ENCODE results near the gene TPCN2.

TPCN2 gene

DNA sequence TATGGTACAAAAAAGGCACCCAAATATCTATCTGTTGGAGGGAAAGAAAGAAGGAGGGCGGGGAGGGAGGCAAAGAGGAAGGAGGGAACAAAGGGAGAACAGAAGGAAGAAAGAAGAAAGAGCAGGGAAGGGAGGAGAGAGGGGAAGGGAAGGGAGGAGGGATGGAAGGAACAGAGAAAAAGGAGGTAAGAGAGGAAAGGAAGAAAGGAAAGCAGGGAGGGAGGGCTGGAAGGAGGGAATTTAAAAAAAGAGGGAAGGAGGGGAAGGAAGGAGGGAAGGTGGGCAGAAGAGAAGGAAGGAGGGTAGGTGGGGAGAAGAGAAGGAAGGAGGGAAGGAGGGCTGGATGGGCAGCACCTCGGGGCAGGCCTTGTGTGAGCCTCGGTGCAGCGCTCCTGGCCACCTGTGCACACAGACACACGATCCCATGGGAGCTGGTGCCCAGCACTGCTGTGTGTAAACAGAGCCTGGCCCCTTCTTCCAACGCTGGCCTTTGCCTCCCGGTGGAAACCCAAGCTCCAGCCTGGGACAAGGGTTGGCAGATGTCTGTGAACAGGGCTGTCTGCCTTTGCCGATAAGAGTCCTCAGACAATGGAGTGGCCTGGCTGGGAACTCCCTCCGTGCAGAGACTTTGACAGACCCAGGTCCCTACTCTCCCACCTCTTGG is 130.2 kb downstream of the TPCN2 start:
- Histone ChIP-seq H3K4me1 (ENCODE audit: insufficient read depth, low read length) (no peaks in the 10 kb centered on the region), H3K4me3 (ENCODE audit: low read length) (no peak overlapping the region), H3K9me3 (ENCODE audit: low read length) (no peaks in the 10 kb centered on the region), H2AFZ (ENCODE audit: low read depth, low read length) (no peak overlapping the region), H3K36me3 (ENCODE audit: insufficient read depth, low read length) (no peaks in the 10 kb centered on the region), H3K27me3 (ENCODE audit: insufficient read depth, low read length) (no peaks in the 10 kb centered on the region)

DNA sequence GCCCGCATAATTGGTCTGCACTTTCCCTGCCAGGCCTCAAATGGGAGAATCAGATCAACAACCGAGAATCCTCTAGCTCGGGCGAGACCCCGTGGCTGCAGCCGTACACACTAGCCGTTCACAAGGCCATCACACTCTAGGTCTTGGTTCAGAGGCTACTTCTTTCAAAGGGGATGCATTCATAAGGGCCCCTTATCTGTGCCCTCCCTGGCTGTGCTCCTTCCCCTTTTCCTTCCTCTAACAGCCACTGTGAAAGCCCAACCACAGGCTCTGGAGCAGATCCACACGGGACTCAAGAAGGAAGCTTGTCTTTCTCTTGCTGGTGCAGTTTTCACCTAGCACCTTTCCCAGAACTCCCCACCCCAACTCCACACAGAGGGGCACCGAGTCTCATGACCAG is 131.5 kb downstream of the TPCN2 start:
- no peaks in the 10 kb centered on the region for H3K27me3 ChIP-seq (ENCODE audit: insufficient read depth, low read length)
- H3K4me1 ChIP-seq (ENCODE audit: insufficient read depth, low read length): no peaks in the 10 kb centered on the region
- H3K36me3 ChIP-seq (ENCODE audit: insufficient read depth, low read length): no peaks in the 10 kb centered on the region
- no peak overlapping the region for H3K4me3 ChIP-seq (ENCODE audit: low read length)
- no peak overlapping the region for H2AFZ ChIP-seq (ENCODE audit: low read depth, low read length)
- H3K9me3 ChIP-seq (ENCODE audit: low read length): no peaks in the 10 kb centered on the region

DNA sequence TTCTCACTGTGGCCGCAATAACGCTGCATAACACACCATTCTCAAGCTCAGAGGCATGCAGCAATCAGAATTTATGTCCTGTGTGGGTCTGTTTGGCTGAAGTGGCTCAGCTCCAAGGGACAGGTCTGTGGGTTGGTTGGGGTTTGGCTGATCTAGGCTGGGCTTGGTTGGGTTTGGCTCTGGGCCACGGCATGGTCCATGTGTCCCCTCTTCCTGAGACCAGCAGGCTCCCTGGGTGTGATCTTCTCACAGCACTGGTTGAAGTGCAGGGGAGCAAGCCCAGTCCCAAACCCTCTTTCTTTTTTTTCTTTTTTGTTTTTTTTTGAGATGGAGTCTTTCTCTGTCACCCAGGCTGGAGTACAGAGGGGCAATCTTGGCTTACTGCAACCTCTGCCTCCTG is 132.0 kb downstream of the TPCN2 start:
- Histone ChIP-seq H3K4me3 (ENCODE audit: low read length) (no peak overlapping the region), H3K4me1 (ENCODE audit: insufficient read depth, low read length) (no peaks in the 10 kb centered on the region), H3K9me3 (ENCODE audit: low read length) (no peaks in the 10 kb centered on the region), H3K27me3 (ENCODE audit: insufficient read depth, low read length) (no peaks in the 10 kb centered on the region), H2AFZ (ENCODE audit: low read depth, low read length) (no peak overlapping the region), H3K36me3 (ENCODE audit: insufficient read depth, low read length) (no peaks in the 10 kb centered on the region)

DNA sequence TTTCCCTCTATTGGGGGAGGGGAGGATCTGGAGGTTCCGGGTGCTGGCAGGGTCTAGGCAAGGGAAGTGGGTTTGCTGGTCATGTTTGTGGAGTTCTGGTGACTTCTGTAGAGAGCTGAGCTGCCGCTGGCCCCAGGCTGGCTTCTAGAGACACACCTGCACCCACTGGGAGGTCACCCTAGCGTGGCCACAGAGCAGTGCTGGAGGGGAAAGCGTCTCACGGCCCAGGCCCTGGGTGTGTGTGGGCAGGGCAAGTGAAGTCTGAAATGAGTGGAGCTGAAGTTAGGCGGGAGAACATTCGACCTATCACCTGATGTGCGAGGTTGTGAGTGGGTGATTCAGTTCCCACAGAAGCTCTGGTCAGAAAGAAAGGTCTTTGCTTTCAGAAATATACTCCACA is 134.9 kb downstream of the TPCN2 start:
- H2AFZ ChIP-seq (ENCODE audit: low read depth, low read length): no peak overlapping the region
- no peaks in the 10 kb centered on the region for H3K4me1 ChIP-seq (ENCODE audit: insufficient read depth, low read length)
- peaks cover 4% of the 10 kb centered on the region for H3K9me3 ChIP-seq (ENCODE audit: low read length)
- no peaks in the 10 kb centered on the region for H3K27me3 ChIP-seq (ENCODE audit: insufficient read depth, low read length)
- H3K36me3 ChIP-seq (ENCODE audit: insufficient read depth, low read length): no peaks in the 10 kb centered on the region
- no peak overlapping the region for H3K4me3 ChIP-seq (ENCODE audit: low read length)
